Fibroblast of the conjunctiva (primary cell): ENCODE results near the gene LTF.
A peak's percentile ranks its signal among the peaks of the same experiment; 100 is the strongest.

Experiments used
- DNase-seq: peaks from one replicate; pipeline ENCODE4 v3.0.0-alpha.2; 2010; ENCODE audit warnings: low read depth

LTF gene

GRCh38 chr3:46490338-46491084, 25.8 kb upstream of the LTF start:
- DNase-seq = no peak

GRCh38 chr3:46489875-46490274, 25.2 kb upstream of the LTF start:
- DNase-seq = no peak

DNA sequence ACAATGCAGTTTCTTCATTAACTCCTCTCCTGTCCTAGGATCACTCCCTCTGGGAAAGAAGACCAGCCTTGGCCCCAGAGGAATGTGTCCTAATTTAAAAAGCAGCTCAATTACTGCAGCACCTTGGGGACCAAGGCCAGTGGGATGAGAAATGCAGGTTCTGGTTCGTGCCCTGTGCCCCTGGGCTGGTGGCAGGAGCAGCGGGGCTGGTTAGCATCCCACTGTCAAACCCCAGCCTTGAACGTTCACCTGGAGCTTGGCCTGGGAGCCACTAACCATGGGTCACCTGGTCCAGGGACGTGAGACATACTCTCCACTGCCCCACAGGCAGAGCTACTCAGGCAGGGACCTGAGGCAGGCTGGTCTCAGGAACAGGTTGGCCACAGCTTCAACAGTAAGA, 24.7 kb upstream of the LTF start:
- DNase-seq = no peak

- DNase-seq = peak; percentile 77
Observed at GRCh38 chr3:46488735-46489361, 24.1 kb upstream of the LTF start.

DNA sequence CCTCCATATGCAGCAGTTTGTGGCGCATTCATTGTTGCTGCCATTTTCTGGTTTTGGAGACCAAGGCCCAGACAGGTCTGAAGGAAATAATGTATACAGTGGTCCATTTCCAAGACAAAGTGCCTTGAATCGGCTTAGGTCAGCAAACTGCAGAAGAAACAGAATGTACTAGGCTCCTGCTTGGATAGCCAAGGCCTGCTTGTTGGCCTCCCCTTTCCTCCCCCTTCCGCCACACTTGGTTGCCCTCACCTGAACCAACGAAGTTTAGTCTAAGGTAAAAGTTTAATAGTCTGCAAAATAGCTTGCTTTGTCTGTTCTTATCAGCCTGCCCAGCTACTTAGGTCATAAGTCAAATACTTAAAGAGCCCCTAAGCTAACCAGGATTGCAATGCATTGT, 21.1 kb upstream of the LTF start:
- DNase-seq = no peak

DNA sequence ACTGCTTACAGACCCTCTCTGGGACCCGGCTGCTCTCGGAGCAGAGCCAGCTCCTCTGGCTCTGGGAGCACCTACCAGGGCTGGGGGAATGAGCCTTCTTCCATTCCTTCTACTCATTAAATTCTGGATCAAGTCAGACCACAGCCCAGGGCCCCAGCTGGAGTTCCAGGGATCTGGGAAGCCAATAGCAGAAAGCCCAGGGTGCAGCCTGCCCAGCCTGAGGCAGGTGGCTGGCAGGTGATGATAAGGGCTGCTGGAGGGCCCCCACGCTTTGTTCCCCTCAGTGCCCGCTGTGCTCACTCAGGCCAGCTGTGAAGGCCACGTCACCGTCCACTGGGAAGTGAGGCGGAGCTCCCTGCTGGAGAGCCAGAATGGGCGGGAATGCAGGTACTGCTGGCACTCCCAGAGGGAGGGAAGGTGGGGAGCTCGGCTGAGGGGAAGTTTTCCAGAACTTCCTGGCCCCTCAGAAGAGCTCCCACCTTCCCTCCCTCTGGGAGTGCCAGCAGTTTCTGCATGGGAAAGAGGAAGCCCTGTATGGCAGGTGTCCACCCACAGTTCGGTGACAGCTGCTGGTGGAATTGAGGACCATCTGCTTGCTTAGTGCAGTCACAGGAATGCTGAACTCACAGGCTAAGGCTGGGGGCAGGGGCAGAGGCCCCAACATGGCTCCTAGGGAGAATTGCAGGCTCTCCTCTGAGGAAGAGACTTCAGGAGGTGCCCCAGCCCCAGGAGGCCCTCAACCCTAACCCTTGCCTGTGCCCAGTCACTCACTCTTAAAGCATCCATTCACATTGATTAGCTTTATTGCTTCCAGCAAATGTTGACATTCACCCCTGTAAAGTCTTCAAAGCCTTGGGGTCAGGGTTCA, 20.4 kb upstream of the LTF start:
- DNase-seq = no peak

GRCh38 chr3:46484388-46484787, 19.7 kb upstream of the LTF start:
- no peak for DNase-seq

DNA sequence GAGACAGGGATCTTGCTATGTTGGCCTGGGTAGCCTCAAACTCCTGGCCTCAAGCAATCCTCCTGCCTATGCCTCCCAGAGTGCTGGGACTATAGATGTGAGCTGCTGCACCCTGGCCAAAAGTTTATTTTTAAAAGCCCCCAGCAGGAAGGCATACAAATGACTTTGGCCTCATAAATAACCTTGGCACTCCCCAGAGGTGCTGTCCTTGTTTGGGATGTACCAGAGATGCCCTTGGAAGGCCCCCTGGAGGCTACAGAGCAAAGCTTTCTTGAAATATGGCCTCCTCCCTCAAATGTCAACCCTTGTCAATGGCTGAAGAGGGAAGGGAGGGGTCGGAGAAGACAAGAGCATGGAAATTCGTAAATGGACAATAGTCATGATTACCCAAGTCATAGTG, 19.1 kb upstream of the LTF start:
- DNase-seq = no peak

- DNase-seq = no peak
Observed at GRCh38 chr3:46482632-46483350, 18.1 kb upstream of the LTF start.

GRCh38 chr3:46481636-46482035, 16.9 kb upstream of the LTF start:
- DNase-seq = no peak

DNA sequence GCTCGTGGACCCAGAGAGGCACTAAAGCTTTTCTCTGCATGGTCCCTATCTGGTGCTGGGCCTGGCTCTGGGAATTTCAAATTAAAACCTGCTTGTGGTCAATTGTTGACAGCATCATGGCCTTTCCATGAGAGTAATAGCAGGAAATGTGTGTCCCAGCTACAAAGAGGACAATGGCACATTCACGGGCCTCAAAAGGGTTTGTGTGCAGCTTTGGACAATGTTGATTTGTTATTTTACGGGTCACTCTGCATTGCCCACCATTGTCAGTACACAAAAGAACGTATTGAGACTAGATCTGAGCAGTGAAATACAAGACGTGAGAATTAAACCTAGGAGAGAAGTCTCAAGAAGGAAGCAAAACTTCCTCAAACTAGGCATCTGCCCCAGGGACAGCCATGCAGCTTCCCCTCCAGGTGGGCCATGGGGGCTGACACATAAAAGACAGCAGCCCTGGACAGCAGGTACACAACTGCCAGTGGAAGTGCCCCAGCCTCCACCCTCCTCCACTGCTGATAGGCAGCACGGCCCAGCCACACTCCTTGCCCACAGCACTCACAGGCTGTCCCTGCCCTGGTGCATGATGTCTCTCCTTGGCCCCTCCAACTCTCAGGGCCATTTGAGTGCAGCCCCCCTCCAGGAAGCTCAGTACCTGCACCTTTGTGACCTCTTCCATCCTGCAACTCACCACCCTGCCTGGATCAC, 15.9 kb upstream of the LTF start:
- DNase-seq = no peak

- no peak for DNase-seq
Observed at GRCh38 chr3:46479696-46480095, 15.0 kb upstream of the LTF start.

DNA sequence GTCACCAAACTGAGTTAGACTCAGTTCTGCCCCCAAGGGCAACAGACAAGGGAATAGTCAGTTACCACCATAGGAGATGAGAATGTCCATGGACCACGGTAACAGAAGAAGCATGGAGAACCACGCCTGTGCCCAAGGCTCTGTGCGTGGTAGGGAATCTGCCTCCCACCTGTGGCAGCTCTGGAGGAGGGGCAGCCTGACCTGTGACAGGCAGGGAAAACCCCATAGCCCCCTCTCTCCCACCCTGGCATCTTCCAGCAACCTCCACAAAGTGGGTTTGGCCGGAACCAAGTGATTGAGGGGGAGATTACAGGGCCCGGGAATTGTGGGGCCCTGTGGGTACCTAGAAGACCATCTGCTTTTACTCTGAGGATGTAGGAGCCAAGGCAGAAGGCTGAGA, 14.3 kb upstream of the LTF start:
- no peak for DNase-seq

DNA sequence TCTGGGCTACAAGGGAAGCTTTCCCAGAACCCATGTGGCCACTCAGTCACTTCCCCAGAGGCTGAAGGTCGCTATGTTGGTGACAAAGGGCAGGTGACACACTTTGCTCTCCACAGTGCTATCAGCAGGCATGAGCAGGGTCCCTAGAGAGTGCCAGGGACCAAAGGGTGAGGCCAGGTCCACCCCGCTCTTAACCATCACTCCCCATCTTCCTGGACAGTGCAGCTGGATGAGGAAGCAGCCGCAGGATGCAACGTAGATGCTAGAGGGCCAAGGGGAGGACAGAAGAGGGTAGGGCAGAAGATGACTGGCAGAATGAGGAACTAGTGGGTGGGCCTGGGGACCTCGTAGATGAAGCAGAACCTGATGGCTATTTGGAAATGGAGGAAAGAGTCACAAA, 13.6 kb upstream of the LTF start:
- no peak for DNase-seq

DNA sequence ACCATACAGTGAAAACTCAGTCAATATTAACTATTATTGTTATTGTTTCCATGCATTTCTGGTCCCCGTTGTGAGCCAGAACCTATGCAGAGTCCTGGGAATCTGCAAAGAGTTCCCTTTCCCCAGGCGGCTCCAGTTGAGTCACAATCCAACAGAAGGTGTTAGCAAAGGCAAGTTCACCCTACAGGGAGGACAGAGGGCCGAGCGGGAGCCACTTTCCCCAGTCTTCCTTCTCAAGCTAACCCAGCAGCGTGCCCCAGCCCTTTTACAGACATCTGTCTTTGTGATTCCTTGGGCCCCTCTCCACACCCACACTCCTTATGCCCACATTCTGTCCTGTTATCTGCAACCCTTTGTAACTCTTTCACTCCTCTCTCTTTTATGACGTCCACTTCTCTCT, 13.1 kb upstream of the LTF start:
- no peak for DNase-seq

- no peak for DNase-seq
Observed at GRCh38 chr3:46477145-46477544, 12.4 kb upstream of the LTF start.

DNA sequence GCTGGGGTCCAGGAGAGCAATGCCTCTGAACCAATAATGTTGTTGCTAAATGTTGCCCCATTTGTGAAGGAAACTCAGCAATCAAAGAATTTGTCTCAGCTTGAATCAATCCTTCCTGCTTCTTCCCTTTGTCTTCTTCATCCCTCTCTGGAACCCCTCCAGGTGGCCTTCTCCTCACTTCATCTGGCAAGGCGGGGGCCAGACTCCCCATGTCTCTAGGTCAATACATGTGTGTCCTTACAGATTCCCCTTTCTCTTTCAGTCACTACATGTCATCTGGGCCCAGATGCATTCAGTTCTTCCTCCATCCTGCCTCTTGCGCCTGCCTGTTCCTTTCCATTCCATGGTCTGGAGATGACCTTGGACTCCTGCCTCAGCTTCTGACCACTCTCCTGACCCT, 8.0 kb upstream of the LTF start:
- DNase-seq = no peak

GRCh38 chr3:46471371-46471914, 6.7 kb upstream of the LTF start:
- DNase-seq = no peak

GRCh38 chr3:46470831-46471230, 6.1 kb upstream of the LTF start:
- no peak for DNase-seq

GRCh38 chr3:46469680-46470357, 5.1 kb upstream of the LTF start:
- no peak for DNase-seq
